H1 (cell line): Measurements from ENCODE around the gene TRIM39. TPM values are rescaled to one million over a fixed set of nuclear protein-coding genes. Genes with fewer than 3 reads are reported as not detected.

Experiments
- CTBP2 ChIP-seq: IDR thresholded peaks from 2 replicates; pipeline ENCODE4 v1.7.0; 2011; ENCODE audit warnings: borderline replicate concordance, mild to moderate bottlenecking, moderate library complexity, mixed read lengths, low read length; ENCODE audit not compliant: insufficient read depth, insufficient read length
- GTF2F1 ChIP-seq: IDR thresholded peaks from 2 replicates; pipeline ENCODE4 v1.6.1; 2012; ENCODE audit warnings: low read depth, low read length, improper control_type of control experiment, borderline replicate concordance
- RAD21 ChIP-seq, 2 experiments: IDR thresholded peaks in 1 of 2; conservative IDR thresholded peaks in 1 of 2; 2 replicates each; pipeline ENCODE4 v1.6.1; 2011; ENCODE audit warnings: low read depth in 2 of 2, low read length in 2 of 2, improper control_type of control experiment in 1 of 2, inconsistent platforms in 1 of 2, mild to moderate bottlenecking in 1 of 2, moderate library complexity in 1 of 2
- SAP30 ChIP-seq: fragments of 300-600 bp; sonication (generic); IDR thresholded peaks from 2 replicates; pipeline ENCODE4 v1.7.1; 2012; ENCODE audit warnings: low read length, moderate library complexity, mild to moderate bottlenecking, inconsistent platforms; ENCODE audit not compliant: insufficient read depth, insufficient replicate concordance
- SIN3A ChIP-seq, 2 experiments: IDR thresholded peaks in 1 of 2; conservative IDR thresholded peaks in 1 of 2; 2 replicates each; pipeline ENCODE4 v1.6.1; 2011 to 2012; ENCODE audit warnings: low read length in 2 of 2, improper control_type of control experiment in 1 of 2, low read depth in 1 of 2, mild to moderate bottlenecking in 1 of 2
- TAF1 ChIP-seq: IDR thresholded peaks from 2 replicates; pipeline ENCODE4 v1.6.1; 2011; ENCODE audit warnings: mild to moderate bottlenecking, low read depth, low read length
- TCF12 ChIP-seq: IDR thresholded peaks from 2 replicates; pipeline ENCODE4 v1.6.1; 2011; ENCODE audit warnings: low read depth, mild to moderate bottlenecking, low read length
- YY1 ChIP-seq: IDR thresholded peaks from 2 replicates; pipeline ENCODE4 v1.6.1; 2011; ENCODE audit warnings: low read depth, mild to moderate bottlenecking, low read length
- polyA plus RNA-seq, 7 experiments: library from polyadenylated mRNA; depleted of rRNA in 3 of 7; stranded (reverse) in 5 of 7; unstranded in 2 of 7; fragments of >200 nt in 5 of 7; fragments of 200-250 nt in 2 of 7; gene quantifications; 1 replicate in 5 of 7; 2 replicates in 1 of 7; 4 replicates in 1 of 7; pipeline versions ENCODE4 v1.2.1 to v1.2.3, GENCODE V29; 2011 to 2013; ENCODE audit warnings: missing spikeins in 2 of 7, mixed read lengths in 2 of 7
- total RNA-seq: library from RNA; stranded (reverse); fragmentation: NEBNext Ultra II Directional; extraction: Animal tissue kit (Norgen Biotek cat#: 25700); gene quantifications from 2 replicates; pipeline ENCODE4 v1.2.1, GENCODE V29; 2021

TRIM39 gene
- total and polyA plus RNA-seq, 2 of the 8 experiments (the other 6 are each of a cell fraction or from before 2014, with no cell fraction given), result 7.3 to 26.1 TPM

- TF ChIP-seq SAP30, result no peak
- TF ChIP-seq GTF2F1, result no peak
- no peak for TF ChIP-seq TCF12
- no peak for TF ChIP-seq SIN3A (conservative IDR thresholded peaks at IDR 0.05 in 1 of 2, IDR thresholded peaks at IDR 0.05 in 1 of 2; ENCODE audit: low read depth in 1 of 2, low read length in 2 of 2)
- TF ChIP-seq TAF1, result no peak
- no peak for TF ChIP-seq RAD21 (IDR thresholded peaks at IDR 0.05 in 1 of 2, conservative IDR thresholded peaks at IDR 0.05 in 1 of 2; ENCODE audit: low read depth in 2 of 2, low read length in 2 of 2)
- no peak for TF ChIP-seq CTBP2
- no peak for TF ChIP-seq YY1
Measured at GRCh38 chr6:30312266-30312665, 14.5 kb upstream of the TRIM39 start (continued).
